Measurements from ENCODE around the gene C1QTNF1.

GRCh38 chr17:79023886-79024771, at the start of gene C1QTNF1:
- TF ChIP-seq POLR2A (IDR thresholded peaks at IDR 0.05) = peak in 1 of 2 donors; percentile 17
- TF ChIP-seq CTCF (IDR thresholded peaks at IDR 0.05) = peak in 4 of 5 experiments; percentile 31 to 66 (median 47)
- TF ChIP-seq EP300 (IDR thresholded peaks at IDR 0.05) = peak in 1 of 2 donors; percentile 36
